H9 (cell line): ENCODE data around the gene ADH1B. TPM values are rescaled to one million over a fixed set of nuclear protein-coding genes. Genes with fewer than 3 reads are reported as not detected.

Experiments
- DNase-seq: peaks from one replicate; pipeline ENCODE4 v3.0.0-alpha.2; 2017
- H2AFZ ChIP-seq: one replicate; pipeline ENCODE4 v1.6.1; 2013; ENCODE audit warnings: mild to moderate bottlenecking, low read length, control low read depth, moderate library complexity
- H2AK5ac ChIP-seq: 2 replicates; pipeline ENCODE4 v1.6.1; 2013; ENCODE audit warnings: low read length, control low read depth, mixed read lengths; ENCODE audit not compliant: insufficient read length
- H2BK120ac ChIP-seq: one replicate; pipeline ENCODE4 v1.6.1; 2013; ENCODE audit warnings: low read depth, mild to moderate bottlenecking, low read length, control low read depth, inconsistent platforms; ENCODE audit not compliant: poor library complexity, severe bottlenecking
- H2BK12ac ChIP-seq: 2 replicates; pipeline ENCODE4 v1.6.1; 2013; ENCODE audit warnings: low read length, control low read depth, mixed read lengths, low read depth; ENCODE audit not compliant: insufficient read length
- H2BK15ac ChIP-seq: 2 replicates; pipeline ENCODE4 v1.6.1; 2013; ENCODE audit warnings: low read depth, low read length, control low read depth
- H2BK20ac ChIP-seq: one replicate; pipeline ENCODE4 v1.6.1; 2013; ENCODE audit warnings: low read depth, mild to moderate bottlenecking, low read length, control low read depth, inconsistent platforms; ENCODE audit not compliant: poor library complexity, severe bottlenecking
- H2BK5ac ChIP-seq: 2 replicates; pipeline ENCODE4 v1.6.1; 2013; ENCODE audit warnings: low read length, control low read depth, mixed read lengths; ENCODE audit not compliant: insufficient read length
- H3K14ac ChIP-seq: 2 replicates; pipeline ENCODE4 v1.6.1; 2013; ENCODE audit warnings: low read length, control low read depth; ENCODE audit not compliant: insufficient read depth
- H3K18ac ChIP-seq: 2 replicates; pipeline ENCODE4 v1.6.1; 2013; ENCODE audit warnings: low read depth, mild to moderate bottlenecking, mixed read lengths, low read length, control low read depth; ENCODE audit not compliant: insufficient read length
- H3K23ac ChIP-seq: 2 replicates; pipeline ENCODE4 v1.6.1; 2013; ENCODE audit warnings: low read length, control low read depth, mixed read lengths, low read depth; ENCODE audit not compliant: insufficient read length
- H3K23me2 ChIP-seq: 2 replicates; pipeline ENCODE4 v1.6.1; 2013; ENCODE audit warnings: low read depth, mild to moderate bottlenecking, mixed read lengths, low read length, control low read depth; ENCODE audit not compliant: insufficient read length, poor library complexity, severe bottlenecking
- H3K27ac ChIP-seq: 2 replicates; pipeline ENCODE4 v1.5.1; 2013; ENCODE audit warnings: low read length, control low read depth, mixed read lengths, low read depth; ENCODE audit not compliant: insufficient read length
- H3K27me3 ChIP-seq: 2 replicates; pipeline ENCODE4 v1.6.1; 2013; ENCODE audit warnings: low read length, control low read depth, inconsistent platforms; ENCODE audit not compliant: insufficient read depth
- H3K4ac ChIP-seq: 2 replicates; pipeline ENCODE4 v1.6.1; 2013; ENCODE audit warnings: low read depth, mild to moderate bottlenecking, control low read depth, inconsistent platforms, low read length, moderate library complexity
- H3K4me1 ChIP-seq: 2 replicates; pipeline ENCODE4 v1.6.1; 2013; ENCODE audit warnings: low read length, control low read depth, inconsistent platforms; ENCODE audit not compliant: insufficient read depth
- H3K4me2 ChIP-seq: 2 replicates; pipeline ENCODE4 v1.6.1; 2013; ENCODE audit warnings: low read length, control low read depth, mixed read lengths; ENCODE audit not compliant: insufficient read length, insufficient read depth
- H3K56ac ChIP-seq: 2 replicates; pipeline ENCODE4 v1.6.1; 2013; ENCODE audit warnings: low read depth, mild to moderate bottlenecking, mixed read lengths, low read length, control low read depth; ENCODE audit not compliant: insufficient read length
- H3K79me1 ChIP-seq: 2 replicates; pipeline ENCODE4 v1.6.1; 2013; ENCODE audit warnings: low read depth, mild to moderate bottlenecking, moderate library complexity, low read length, control low read depth, inconsistent platforms; ENCODE audit not compliant: insufficient read depth, poor library complexity, severe bottlenecking
- H3K79me2 ChIP-seq: 2 replicates; pipeline ENCODE4 v1.6.1; 2013; ENCODE audit warnings: low read length, control low read depth, inconsistent platforms; ENCODE audit not compliant: insufficient read depth
- H3K9ac ChIP-seq: 2 replicates; pipeline ENCODE4 v1.6.1; 2013; ENCODE audit warnings: low read length, control low read depth, mixed read lengths; ENCODE audit not compliant: insufficient read length; ENCODE audit errors: extremely low read depth
- H3K9me3 ChIP-seq: one replicate; pipeline ENCODE4 v1.6.1; 2013; ENCODE audit warnings: low read depth, low read length, inconsistent platforms; ENCODE audit not compliant: control insufficient read depth
- H3T11ph ChIP-seq: one replicate; pipeline ENCODE4 v1.6.1; 2013; ENCODE audit warnings: mild to moderate bottlenecking, low read length, control low read depth, inconsistent platforms
- H4K20me1 ChIP-seq: one replicate; pipeline ENCODE4 v1.6.1; 2013; ENCODE audit not compliant: control insufficient read depth, insufficient read length, insufficient read depth
- H4K5ac ChIP-seq: 2 replicates; pipeline ENCODE4 v1.6.1; 2013; ENCODE audit warnings: low read depth, mild to moderate bottlenecking, mixed read lengths, low read length, control low read depth; ENCODE audit not compliant: insufficient read length
- H4K8ac ChIP-seq: replicated peaks from 2 replicates; pipeline ENCODE4 v1.6.1; 2013; ENCODE audit warnings: low read length, control low read depth, mixed read lengths, low read depth; ENCODE audit not compliant: insufficient read length
- H4K91ac ChIP-seq: 2 replicates; pipeline ENCODE4 v1.6.1; 2013; ENCODE audit warnings: low read depth, mild to moderate bottlenecking, moderate library complexity, mixed read lengths, low read length, control low read depth; ENCODE audit not compliant: insufficient read length
- H3K27ac Mint-ChIP-seq, 3 experiments: 2 replicates in 2 of 3; 3 replicates in 1 of 3; pipeline ENCODE4 v1.8.0; 2020 to 2021; ENCODE audit warnings: mixed read lengths in 3 of 3, mild to moderate bottlenecking in 1 of 3, moderate library complexity in 1 of 3
- H3K27me3 Mint-ChIP-seq: 2 replicates; pipeline ENCODE4 v1.8.0; 2021; ENCODE audit warnings: low read depth, mild to moderate bottlenecking, moderate library complexity, mixed read lengths
- H3K36me3 Mint-ChIP-seq, 3 experiments: 2 replicates in 2 of 3; 3 replicates in 1 of 3; pipeline ENCODE4 v1.8.0; 2020 to 2021; ENCODE audit warnings: low read depth in 3 of 3, mixed read lengths in 3 of 3; ENCODE audit not compliant: insufficient read depth in 1 of 3
- H3K4me1 Mint-ChIP-seq, 2 experiments: 2 replicates each; pipeline ENCODE4 v1.8.0; 2020; ENCODE audit warnings: mixed read lengths in 2 of 2
- H3K4me3 Mint-ChIP-seq, 2 experiments: 2 replicates in 1 of 2; 3 replicates in 1 of 2; pipeline ENCODE4 v1.8.0; 2020 to 2021; ENCODE audit warnings: mild to moderate bottlenecking in 2 of 2, mixed read lengths in 2 of 2, moderate library complexity in 1 of 2
- H3K9me3 Mint-ChIP-seq, 2 experiments: 2 replicates in 1 of 2; 3 replicates in 1 of 2; pipeline ENCODE4 v1.8.0; 2020; ENCODE audit warnings: mild to moderate bottlenecking in 2 of 2, mixed read lengths in 2 of 2, moderate library complexity in 1 of 2
- WGBS: extraction: QIAGEN DNeasy Blood & Tissue Kit; methylation state at CpG from one replicate; pipeline ENCODE4 v1.1.7; 2013; ENCODE audit warnings: missing lambda C conversion rate, low lambda C conversion rate, mixed read lengths; ENCODE audit not compliant: insufficient read length; ENCODE audit errors: extremely low coverage; 5-methylcytosine and 5-hydroxymethylcytosine counted together
- total RNA-seq: library from RNA; stranded (reverse); gene quantifications from 2 replicates; pipeline ENCODE4 v1.2.1, GENCODE V29; 2021
- TF ChIP-seq, protein P1 (sequence below): fragments of 200-600 bp; sonication (generic); conservative IDR thresholded peaks from 3 replicates; pipeline ENCODE4 v1.8.0; 2021; ENCODE audit warnings: antibody characterized with exemption, mild to moderate bottlenecking

The ADH1B gene
- total RNA-seq, 1 experiment from 2014 or later, result not detected

DNA sequence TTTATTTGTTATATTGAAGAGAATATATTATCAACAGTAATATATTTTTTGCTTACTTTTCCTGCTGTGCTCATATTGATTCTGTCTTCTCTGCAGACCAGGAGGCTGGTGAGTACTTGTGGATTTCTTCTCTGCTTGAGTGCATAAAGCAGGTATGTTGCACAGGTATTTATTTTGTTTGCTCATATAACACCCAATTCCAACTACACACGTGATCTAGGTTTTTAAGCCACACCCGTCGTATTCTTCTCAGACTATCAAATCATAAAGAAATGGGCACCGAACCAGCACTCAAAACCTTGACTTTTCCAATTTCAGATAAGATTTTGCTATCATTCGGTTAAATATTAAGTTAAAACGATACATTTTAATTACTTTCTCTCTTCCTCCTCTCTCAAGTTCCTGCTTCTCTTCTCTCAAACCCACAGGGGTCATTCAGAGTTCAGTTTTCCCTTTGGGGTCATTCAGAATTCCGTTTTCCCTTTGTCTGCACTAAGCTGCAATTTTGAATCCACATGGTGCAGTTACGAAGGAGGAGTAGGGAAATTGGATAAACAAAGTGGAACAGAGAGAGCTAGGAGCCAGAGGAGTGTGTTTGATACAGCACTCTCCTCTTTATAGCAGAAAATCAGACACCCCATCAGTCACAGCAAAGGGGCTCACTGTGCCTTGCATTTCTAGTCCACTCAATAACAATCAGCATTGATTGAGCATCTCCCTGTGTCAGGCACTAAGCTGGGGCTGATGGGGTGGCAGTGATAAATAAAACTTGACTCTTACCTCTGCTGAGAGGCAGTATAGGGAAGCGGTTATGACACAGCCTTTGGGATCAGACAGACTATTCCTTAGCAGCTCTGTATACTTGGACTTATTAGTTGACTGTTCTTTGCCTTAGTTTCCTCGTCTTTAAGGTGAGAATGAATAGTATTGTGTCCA is 31.7 kb upstream of the ADH1B start, which contains the start of gene ADH1C:
ADH1C (minus strand) TSS at position 145 of the 936 bp plus-strand sequence; CDS start at position 74, 71 bp downstream.
- DNase-seq, result no peak
- H3K23me2 ChIP-seq, result no peaks in the 10 kb centered on the region
- no peak within 1 kb of the TSS for H2BK120ac ChIP-seq
- H4K8ac ChIP-seq, result no peak within 1 kb of the TSS
- no peak within 1 kb of the TSS for H2BK15ac ChIP-seq
- H3K9me3 Mint-ChIP-seq, result peaks cover 25 to 30% of the 10 kb centered on the region in 2 experiments
- peaks cover 0 to 10% (median 8%) of the 10 kb centered on the region in 3 experiments; a peak in 6 of 7 replicates for H3K36me3 Mint-ChIP-seq
- H4K5ac ChIP-seq, result no peak within 1 kb of the TSS
- TF ChIP-seq, protein P1, sequence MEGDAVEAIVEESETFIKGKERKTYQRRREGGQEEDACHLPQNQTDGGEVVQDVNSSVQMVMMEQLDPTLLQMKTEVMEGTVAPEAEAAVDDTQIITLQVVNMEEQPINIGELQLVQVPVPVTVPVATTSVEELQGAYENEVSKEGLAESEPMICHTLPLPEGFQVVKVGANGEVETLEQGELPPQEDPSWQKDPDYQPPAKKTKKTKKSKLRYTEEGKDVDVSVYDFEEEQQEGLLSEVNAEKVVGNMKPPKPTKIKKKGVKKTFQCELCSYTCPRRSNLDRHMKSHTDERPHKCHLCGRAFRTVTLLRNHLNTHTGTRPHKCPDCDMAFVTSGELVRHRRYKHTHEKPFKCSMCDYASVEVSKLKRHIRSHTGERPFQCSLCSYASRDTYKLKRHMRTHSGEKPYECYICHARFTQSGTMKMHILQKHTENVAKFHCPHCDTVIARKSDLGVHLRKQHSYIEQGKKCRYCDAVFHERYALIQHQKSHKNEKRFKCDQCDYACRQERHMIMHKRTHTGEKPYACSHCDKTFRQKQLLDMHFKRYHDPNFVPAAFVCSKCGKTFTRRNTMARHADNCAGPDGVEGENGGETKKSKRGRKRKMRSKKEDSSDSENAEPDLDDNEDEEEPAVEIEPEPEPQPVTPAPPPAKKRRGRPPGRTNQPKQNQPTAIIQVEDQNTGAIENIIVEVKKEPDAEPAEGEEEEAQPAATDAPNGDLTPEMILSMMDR, result no peak
- H4K91ac ChIP-seq, result no peak within 1 kb of the TSS
- H3K79me1 ChIP-seq, result no peaks in the 10 kb centered on the region
- no peak within 1 kb of the TSS for H3K9ac ChIP-seq
- H2AK5ac ChIP-seq, result no peak within 1 kb of the TSS
- H3K4me1 ChIP-seq, result no peaks in the 10 kb centered on the region
- 100% methylated on average over 2 of the region's 10 CpGs for WGBS
- no peaks in the 10 kb centered on the region for H3K9me3 ChIP-seq
- no peak within 1 kb of the TSS for H3K56ac ChIP-seq
- no peaks in the 10 kb centered on the region for H3K27me3 ChIP-seq
- no peaks in the 10 kb centered on the region for H3K79me2 ChIP-seq
- no peak within 1 kb of the TSS; the same call in 1 of the 2 replicates for H3K14ac ChIP-seq
- no peak within 1 kb of the TSS for H3K4me3 Mint-ChIP-seq
- no peak within 1 kb of the TSS for H2AFZ ChIP-seq
- no peak within 1 kb of the TSS for H3K4ac ChIP-seq
- no peak within 1 kb of the TSS for H3K27ac Mint-ChIP-seq
- no peaks in the 10 kb centered on the region for H4K20me1 ChIP-seq
- no peak within 1 kb of the TSS for H2BK20ac ChIP-seq
- H3K27me3 Mint-ChIP-seq, result no peaks in the 10 kb centered on the region
- H3T11ph ChIP-seq, result no peak within 1 kb of the TSS
- no peaks in the 10 kb centered on the region for H3K4me1 Mint-ChIP-seq
- H2BK5ac ChIP-seq, result no peak within 1 kb of the TSS
- no peak within 1 kb of the TSS for H3K4me2 ChIP-seq
- H3K18ac ChIP-seq, result no peak within 1 kb of the TSS
- no peak within 1 kb of the TSS for H3K23ac ChIP-seq
- H2BK12ac ChIP-seq, result no peak within 1 kb of the TSS
- no peak within 1 kb of the TSS for H3K27ac ChIP-seq
